Tibial nerve (tissue), 4 donors: ENCODE results near the gene ZC3H10.

Source experiments
- EP300 ChIP-seq, 2 donors: sonication (generic); formaldehyde crosslinking; IDR thresholded peaks; one replicate each; pipeline ENCODE4 v1.6.1; 2017; ENCODE audit warnings: antibody characterized with exemption in 2 of 2, mild to moderate bottlenecking in 1 of 2
- POLR2A ChIP-seq, 2 donors: fragments of 450-650 bp; IDR thresholded peaks; one replicate each; pipeline ENCODE4 v1.6.1; 2017; ENCODE audit warnings: antibody characterized with exemption in 2 of 2, mild to moderate bottlenecking in 2 of 2, moderate library complexity in 2 of 2
- TF ChIP-seq, protein P1 (sequence below), 5 experiments: fragments of 200-600 bp in 3 of 5; fragments of 450-650 bp in 2 of 5; sonication (generic) in 3 of 5; IDR thresholded peaks; one replicate each; pipeline ENCODE4 v1.5.1; 2016 to 2019; ENCODE audit warnings: antibody characterized with exemption in 5 of 5, mild to moderate bottlenecking in 3 of 5, moderate library complexity in 2 of 5

DNA sequence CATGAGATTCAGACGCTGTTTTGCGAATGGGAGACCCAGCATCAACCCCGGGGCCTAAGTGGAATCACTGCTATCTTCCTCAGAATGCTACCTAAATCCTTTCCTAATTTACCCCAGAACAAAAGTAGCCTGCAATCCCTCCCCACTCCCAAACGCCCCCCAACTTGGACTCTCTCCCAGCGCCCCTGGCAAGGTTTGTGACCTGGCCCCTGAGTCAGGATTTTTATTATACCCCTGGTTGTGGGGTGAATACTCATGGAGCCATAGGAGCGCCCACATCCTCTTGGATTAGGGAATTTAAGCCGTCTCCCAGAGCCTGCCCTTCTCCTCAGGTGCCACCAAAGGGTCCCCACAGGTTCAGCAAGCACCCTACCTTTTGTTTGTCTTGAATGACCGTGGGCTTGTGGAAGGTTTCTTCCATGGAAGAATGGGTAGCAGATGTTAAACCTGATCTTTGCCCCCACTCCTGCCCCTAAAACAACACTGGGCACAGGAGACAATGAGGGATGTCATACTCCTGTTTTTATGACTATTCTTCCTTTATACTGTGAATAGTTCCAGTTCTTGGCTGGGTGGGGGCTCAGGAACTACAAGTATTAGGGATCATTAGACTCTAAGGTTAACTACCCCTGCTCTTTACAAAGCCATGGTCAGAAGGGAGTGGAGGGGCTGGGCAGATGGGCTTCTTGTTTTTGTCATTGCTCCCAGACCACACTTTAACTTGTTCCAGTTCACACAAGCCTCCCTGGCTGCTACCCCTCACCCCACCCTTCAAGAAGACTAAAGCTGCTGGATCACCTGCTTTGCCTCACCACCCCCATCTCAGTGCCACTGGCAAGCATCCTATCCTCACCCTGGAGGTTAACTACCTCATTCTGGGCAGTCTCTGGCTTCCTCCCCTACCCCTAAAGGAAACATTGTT, 35.0 kb downstream of the ZC3H10 start:
- TF ChIP-seq, protein P1, sequence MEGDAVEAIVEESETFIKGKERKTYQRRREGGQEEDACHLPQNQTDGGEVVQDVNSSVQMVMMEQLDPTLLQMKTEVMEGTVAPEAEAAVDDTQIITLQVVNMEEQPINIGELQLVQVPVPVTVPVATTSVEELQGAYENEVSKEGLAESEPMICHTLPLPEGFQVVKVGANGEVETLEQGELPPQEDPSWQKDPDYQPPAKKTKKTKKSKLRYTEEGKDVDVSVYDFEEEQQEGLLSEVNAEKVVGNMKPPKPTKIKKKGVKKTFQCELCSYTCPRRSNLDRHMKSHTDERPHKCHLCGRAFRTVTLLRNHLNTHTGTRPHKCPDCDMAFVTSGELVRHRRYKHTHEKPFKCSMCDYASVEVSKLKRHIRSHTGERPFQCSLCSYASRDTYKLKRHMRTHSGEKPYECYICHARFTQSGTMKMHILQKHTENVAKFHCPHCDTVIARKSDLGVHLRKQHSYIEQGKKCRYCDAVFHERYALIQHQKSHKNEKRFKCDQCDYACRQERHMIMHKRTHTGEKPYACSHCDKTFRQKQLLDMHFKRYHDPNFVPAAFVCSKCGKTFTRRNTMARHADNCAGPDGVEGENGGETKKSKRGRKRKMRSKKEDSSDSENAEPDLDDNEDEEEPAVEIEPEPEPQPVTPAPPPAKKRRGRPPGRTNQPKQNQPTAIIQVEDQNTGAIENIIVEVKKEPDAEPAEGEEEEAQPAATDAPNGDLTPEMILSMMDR (IDR thresholded peaks at IDR 0.05) = no peak
- no peak for TF ChIP-seq POLR2A (IDR thresholded peaks at IDR 0.05)
- no peak for TF ChIP-seq EP300 (IDR thresholded peaks at IDR 0.05)
